Ovary (tissue), 9 donors: Measurements from ENCODE around the gene UQCC2. TPM values are rescaled to one million over a fixed set of nuclear protein-coding genes. Genes with fewer than 3 reads are reported as not detected.

Experiments
- DNase-seq, 5 donors: peaks; one replicate each; pipeline ENCODE4 v3.0.0-alpha.2; 2019 to 2020
- H3K27ac ChIP-seq, 2 donors: fragments of 200-600 bp; one replicate each; pipeline versions ENCODE4 v1.5.1 to v1.8.0; 2019 to 2022
- H3K27me3 ChIP-seq: fragments of 200-600 bp; one replicate; pipeline ENCODE4 v1.8.0; 2022
- H3K36me3 ChIP-seq: fragments of 200-600 bp; sonication (generic); one replicate; pipeline ENCODE4 v1.5.1; 2019
- H3K4me1 ChIP-seq: one replicate; pipeline ENCODE4 v1.8.1; 2013; ENCODE audit warnings: mild to moderate bottlenecking, moderate library complexity; ENCODE audit not compliant: insufficient read depth
- H3K4me3 ChIP-seq: fragments of 200-600 bp; sonication (generic); one replicate; pipeline ENCODE4 v1.5.1; 2017
- H3K9me3 ChIP-seq, 2 donors: fragments of 200-600 bp in 1 of 2; sonication (generic) in 1 of 2; one replicate each; pipeline versions ENCODE4 v1.5.1 to v1.8.1; 2013 to 2019; ENCODE audit warnings: mild to moderate bottlenecking in 1 of 2, moderate library complexity in 1 of 2
- CTCF ChIP-seq, 3 donors: fragments of 450-650 bp in 2 of 3; fragments of 200-600 bp in 1 of 3; IDR thresholded peaks; one replicate each; pipeline versions ENCODE4 v1.5.1 to v1.8.0; 2016 to 2022; ENCODE audit warnings: antibody characterized with exemption in 3 of 3, mild to moderate bottlenecking in 1 of 3
- EP300 ChIP-seq: sonication (generic); formaldehyde crosslinking; IDR thresholded peaks from one replicate; pipeline ENCODE4 v1.6.1; 2017; ENCODE audit warnings: antibody characterized with exemption
- POLR2A ChIP-seq: fragments of 450-650 bp; IDR thresholded peaks from one replicate; pipeline ENCODE4 v1.6.1; 2017; ENCODE audit warnings: antibody characterized with exemption, mild to moderate bottlenecking, moderate library complexity
- WGBS, 3 donors: extraction: QIAGEN DNeasy Blood & Tissue Kit in 1 of 3; methylation state at CpG; one replicate each; pipeline versions ENCODE4 v1.1.5 to v1.1.7; 2013 to 2017; 5-methylcytosine and 5-hydroxymethylcytosine counted together
- intact Hi-C, 4 donors: fragments of 100-400 bp; cut with DNase I; formaldehyde crosslinking; loops; one replicate each; pipeline versions ENCODE4 v1.11.0 to v1.15.1; 2022 to 2023
- polyA plus RNA-seq, 2 donors: library from polyadenylated mRNA; stranded (reverse); fragments of 200-250 nt in 1 of 2; fragments of 350-450 nt in 1 of 2; fragmentation: Illumina TruSeq in 1 of 2; extraction: RNeasy Lipid Tissue Mini Kit (QIAGEN cat#74804) in 1 of 2; gene quantifications; one replicate each; pipeline ENCODE4 v1.2.3, GENCODE V29; 2013 to 2014
- total RNA-seq, 7 donors: library from RNA; depleted of rRNA in 2 of 7; stranded (reverse); fragments of >200 nt in 2 of 7; fragmentation: NEBNext Ultra II Directional in 3 of 7; extraction: Animal tissue kit (Norgen Biotek cat#: 25700) in 3 of 7; gene quantifications; one replicate each; pipeline versions ENCODE4 v1.1.0 to v1.2.4, GENCODE V29; 2016 to 2023
- donor health status: DM: no; HTN: no; CAD: no; lungs with moderate emphysema.
- donor health status: DM: no; HTN: no; CAD: no.
- donor health status: Bipolar disorder and iron deficiency.
- donor health status: DM: yes; HTN: yes; CAD: no.
- donor health status: DM: no; HTN: no; CAD: no.
- donor health status: DM: yes; HTN: yes; CAD: no.

UQCC2 gene
- total and polyA plus RNA-seq, 9 donors: 9.1 to 65.2 (median 38.0) TPM

GRCh38 chr6:33662318-33662717 is 49.2 kb downstream of the UQCC2 start:
- H3K4me3 ChIP-seq: no peak overlapping the region
- intact Hi-C loops: no loop called here
- no peak for DNase-seq
- no peak for TF ChIP-seq EP300
- TF ChIP-seq CTCF (IDR thresholded peaks at IDR 0.05): no peak
- no peak for TF ChIP-seq POLR2A
- H3K4me1 ChIP-seq: no peaks in the 10 kb centered on the region
- no peak overlapping the region for H3K27ac ChIP-seq
- no peaks in the 10 kb centered on the region for H3K9me3 ChIP-seq
- H3K27me3 ChIP-seq: no peaks in the 10 kb centered on the region
- WGBS, 3 donors: 91 to 94% (median 92%) methylated on average over 10 to 11 of the region's 11 CpGs
- H3K36me3 ChIP-seq: no peaks in the 10 kb centered on the region

GRCh38 chr6:33661106-33661838 is 50.2 kb downstream of the UQCC2 start:
- Histone ChIP-seq H3K36me3 (no peaks in the 10 kb centered on the region), H3K4me3 (no peak overlapping the region), H3K27me3 (no peaks in the 10 kb centered on the region), H3K9me3 (no peaks in the 10 kb centered on the region), H3K4me1 (no peaks in the 10 kb centered on the region), H3K27ac (no peak overlapping the region)
- no peak for DNase-seq
- no peak for TF ChIP-seq POLR2A
- TF ChIP-seq CTCF (IDR thresholded peaks at IDR 0.05): no peak
- TF ChIP-seq EP300: no peak
- 89 to 91% (median 90%) methylated on average over 10 of the region's 10 CpGs for WGBS, 3 donors
- intact Hi-C loops: no loop called here

GRCh38 chr6:33659986-33660385 is 51.5 kb downstream of the UQCC2 start:
- 76 to 80% (median 78%) methylated on average over 6 of the region's 6 CpGs for WGBS, 3 donors
- Histone ChIP-seq H3K4me1 (no peaks in the 10 kb centered on the region), H3K9me3 (no peaks in the 10 kb centered on the region), H3K36me3 (no peaks in the 10 kb centered on the region), H3K27ac (no peak overlapping the region), H3K27me3 (no peaks in the 10 kb centered on the region), H3K4me3 (no peak overlapping the region)
- TF ChIP-seq POLR2A: no peak
- TF ChIP-seq CTCF (IDR thresholded peaks at IDR 0.05): no peak
- no peak for TF ChIP-seq EP300
- intact Hi-C loops: no loop called here
- no peak for DNase-seq

GRCh38 chr6:33658982-33659689 is 52.4 kb downstream of the UQCC2 start:
- no peak for DNase-seq
- Histone ChIP-seq H3K27me3 (no peaks in the 10 kb centered on the region), H3K4me1 (no peaks in the 10 kb centered on the region), H3K36me3 (no peaks in the 10 kb centered on the region), H3K9me3 (no peaks in the 10 kb centered on the region), H3K4me3 (no peak overlapping the region), H3K27ac (no peak overlapping the region)
- 89 to 92% (median 89%) methylated on average over 16 of the region's 16 CpGs for WGBS, 3 donors
- intact Hi-C loops: no loop called here
- TF ChIP-seq CTCF (IDR thresholded peaks at IDR 0.05) (no peak), EP300 (no peak), POLR2A (no peak)
